Measurements from ENCODE around the gene MGLL. TPM values are rescaled to one million over a fixed set of nuclear protein-coding genes. Genes with fewer than 3 reads are reported as not detected.

MGLL gene
- total RNA-seq, 1 donor from 2014 or later = 2.5 TPM

- Mint-ChIP-seq H3K36me3 (no peaks in the 10 kb centered on the region), H3K4me3 (no peak overlapping the region), H3K27ac (no peak overlapping the region), H3K4me1 (peaks cover 19% of the 10 kb centered on the region), H3K9me3 (no peaks in the 10 kb centered on the region), H3K27me3 (ENCODE audit: low read depth) (no peaks in the 10 kb centered on the region)
- TF ChIP-seq CTCF (IDR thresholded peaks at IDR 0.05; ENCODE audit: unreplicated experiment) = no peak
- no peak for DNase-seq (ENCODE audit: low spot score in 2 of 2, unreplicated experiment in 2 of 2)
Measured at GRCh38 chr3:127694467-127695215, 127.7 kb downstream of the MGLL start.

- Mint-ChIP-seq H3K27me3 (ENCODE audit: low read depth) (no peaks in the 10 kb centered on the region), H3K36me3 (no peaks in the 10 kb centered on the region), H3K9me3 (no peaks in the 10 kb centered on the region), H3K4me3 (no peak overlapping the region), H3K27ac (no peak overlapping the region), H3K4me1 (peaks cover 23% of the 10 kb centered on the region)
- no peak for DNase-seq (ENCODE audit: low spot score in 2 of 2, unreplicated experiment in 2 of 2)
- no peak for TF ChIP-seq CTCF (IDR thresholded peaks at IDR 0.05; ENCODE audit: unreplicated experiment)
Measured at GRCh38 chr3:127693336-127693843, 128.9 kb downstream of the MGLL start.

GRCh38 chr3:127692501-127693335 lies 129.6 kb downstream of the MGLL start:
- Mint-ChIP-seq H3K27ac (peak overlapping the region; percentile 48), H3K27me3 (ENCODE audit: low read depth) (no peaks in the 10 kb centered on the region), H3K4me3 (no peak overlapping the region), H3K36me3 (no peaks in the 10 kb centered on the region), H3K9me3 (no peaks in the 10 kb centered on the region), H3K4me1 (peaks cover 21% of the 10 kb centered on the region)
- TF ChIP-seq CTCF (IDR thresholded peaks at IDR 0.05; ENCODE audit: unreplicated experiment) = no peak
- no peak for DNase-seq (ENCODE audit: low spot score in 2 of 2, unreplicated experiment in 2 of 2)

GRCh38 chr3:127691974-127692373 lies 130.3 kb downstream of the MGLL start:
- no peak for TF ChIP-seq CTCF (IDR thresholded peaks at IDR 0.05; ENCODE audit: unreplicated experiment)
- no peaks in the 10 kb centered on the region for H3K27me3 Mint-ChIP-seq (ENCODE audit: low read depth)
- H3K27ac Mint-ChIP-seq = no peak overlapping the region
- no peak overlapping the region for H3K4me3 Mint-ChIP-seq
- peaks cover 17% of the 10 kb centered on the region for H3K4me1 Mint-ChIP-seq
- no peaks in the 10 kb centered on the region for H3K36me3 Mint-ChIP-seq
- DNase-seq (ENCODE audit: low spot score in 2 of 2, unreplicated experiment in 2 of 2) = no peak
- no peaks in the 10 kb centered on the region for H3K9me3 Mint-ChIP-seq

GRCh38 chr3:127691489-127691888 lies 130.8 kb downstream of the MGLL start:
- Mint-ChIP-seq H3K4me1 (peaks cover 13% of the 10 kb centered on the region), H3K27me3 (ENCODE audit: low read depth) (no peaks in the 10 kb centered on the region), H3K4me3 (no peak overlapping the region)

More at GRCh38 chr3:127691489-127691888, 130.8 kb downstream of the MGLL start:
- no peaks in the 10 kb centered on the region for H3K36me3 Mint-ChIP-seq
- TF ChIP-seq CTCF (IDR thresholded peaks at IDR 0.05; ENCODE audit: unreplicated experiment) = no peak
- no peak overlapping the region for H3K27ac Mint-ChIP-seq
- DNase-seq (ENCODE audit: low spot score in 2 of 2, unreplicated experiment in 2 of 2) = no peak
- no peaks in the 10 kb centered on the region for H3K9me3 Mint-ChIP-seq

Measured in mesothelial cell of epicardium (in vitro differentiated cells).